ENCODE measurements around the gene NBAS.
"Not testable (repeated sequence)": the region's sequence is repeated elsewhere in the genome, so short reads cannot be mapped to it uniquely, and the experiment has no call there.

Gene NBAS

DNA sequence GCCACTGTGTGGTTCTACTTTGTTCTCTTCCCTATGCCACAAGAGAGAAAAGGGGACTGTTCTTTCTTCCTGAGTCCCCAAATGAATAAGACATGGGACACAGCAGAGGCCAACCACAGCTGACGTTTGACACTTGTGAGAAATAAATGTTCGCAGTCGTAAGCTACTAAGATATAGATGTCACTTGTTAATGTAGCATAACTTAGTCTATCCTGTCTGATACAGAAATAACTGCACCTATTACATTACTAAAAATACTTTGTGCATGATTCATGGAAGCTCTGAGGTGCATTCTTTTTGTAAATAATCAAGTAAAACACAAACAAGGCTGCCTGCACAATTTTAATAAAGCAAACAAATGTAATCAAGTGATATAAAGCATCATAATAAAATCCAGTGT is 148.8 kb downstream of the NBAS start:
- TF ChIP-seq, protein P1, sequence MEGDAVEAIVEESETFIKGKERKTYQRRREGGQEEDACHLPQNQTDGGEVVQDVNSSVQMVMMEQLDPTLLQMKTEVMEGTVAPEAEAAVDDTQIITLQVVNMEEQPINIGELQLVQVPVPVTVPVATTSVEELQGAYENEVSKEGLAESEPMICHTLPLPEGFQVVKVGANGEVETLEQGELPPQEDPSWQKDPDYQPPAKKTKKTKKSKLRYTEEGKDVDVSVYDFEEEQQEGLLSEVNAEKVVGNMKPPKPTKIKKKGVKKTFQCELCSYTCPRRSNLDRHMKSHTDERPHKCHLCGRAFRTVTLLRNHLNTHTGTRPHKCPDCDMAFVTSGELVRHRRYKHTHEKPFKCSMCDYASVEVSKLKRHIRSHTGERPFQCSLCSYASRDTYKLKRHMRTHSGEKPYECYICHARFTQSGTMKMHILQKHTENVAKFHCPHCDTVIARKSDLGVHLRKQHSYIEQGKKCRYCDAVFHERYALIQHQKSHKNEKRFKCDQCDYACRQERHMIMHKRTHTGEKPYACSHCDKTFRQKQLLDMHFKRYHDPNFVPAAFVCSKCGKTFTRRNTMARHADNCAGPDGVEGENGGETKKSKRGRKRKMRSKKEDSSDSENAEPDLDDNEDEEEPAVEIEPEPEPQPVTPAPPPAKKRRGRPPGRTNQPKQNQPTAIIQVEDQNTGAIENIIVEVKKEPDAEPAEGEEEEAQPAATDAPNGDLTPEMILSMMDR (IDR thresholded peaks at IDR 0.05; ENCODE audit: low read depth, low read length) = no peak
- in situ Hi-C loops (cut with HindIII; ENCODE audit: low sequenced_read_pairs) = no loop called here
- no peak for DNase-seq (ENCODE audit: low read depth, low spot score)
- H3K4me3 ChIP-seq (ENCODE audit: low read depth, low read length) = no peak overlapping the region

- H3K4me3 ChIP-seq (ENCODE audit: low read depth, low read length) = no peak overlapping the region
- in situ Hi-C loops (cut with HindIII; ENCODE audit: low sequenced_read_pairs) = no loop called here
- no peak for DNase-seq (ENCODE audit: low read depth, low spot score)
- TF ChIP-seq, protein P1 (IDR thresholded peaks at IDR 0.05; ENCODE audit: low read depth, low read length) = no peak
Observed at GRCh38 chr2:15410884-15411283, 150.2 kb downstream of the NBAS start.

- TF ChIP-seq, protein P1 (IDR thresholded peaks at IDR 0.05; ENCODE audit: low read depth, low read length) = no peak
- in situ Hi-C loops (cut with HindIII; ENCODE audit: low sequenced_read_pairs) = no loop called here
- no peak overlapping the region for H3K4me3 ChIP-seq (ENCODE audit: low read depth, low read length)
- DNase-seq (ENCODE audit: low read depth, low spot score) = no peak
Observed at GRCh38 chr2:15408759-15409158, 152.4 kb downstream of the NBAS start.

- no peak for DNase-seq (ENCODE audit: low read depth, low spot score)
- in situ Hi-C loops (cut with HindIII; ENCODE audit: low sequenced_read_pairs) = no loop called here
- TF ChIP-seq, protein P1 (IDR thresholded peaks at IDR 0.05; ENCODE audit: low read depth, low read length) = no peak
- no peak overlapping the region for H3K4me3 ChIP-seq (ENCODE audit: low read depth, low read length)
Observed at GRCh38 chr2:15407666-15408065, 153.5 kb downstream of the NBAS start.

DNA sequence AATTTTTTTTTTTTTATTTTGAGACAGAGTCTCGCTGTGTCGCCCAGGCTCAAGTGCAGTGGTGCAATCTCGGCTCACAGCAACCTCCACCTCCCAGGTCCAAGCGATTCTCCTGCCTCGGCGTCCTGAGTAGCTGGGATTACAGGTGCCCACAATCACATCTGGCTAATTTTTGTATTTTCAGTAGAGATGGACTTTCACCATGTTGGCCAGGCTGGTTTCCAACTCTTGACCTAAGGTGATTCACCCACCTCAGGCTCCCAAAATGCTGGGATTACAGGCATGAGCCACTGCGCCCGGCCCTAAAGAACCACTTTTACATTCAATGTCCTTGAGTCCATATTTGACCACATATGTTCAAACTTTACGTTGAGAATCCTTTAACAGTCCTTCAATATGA is 156.6 kb downstream of the NBAS start:
- H3K4me3 ChIP-seq (ENCODE audit: low read depth, low read length); in situ Hi-C loops (cut with HindIII; ENCODE audit: low sequenced_read_pairs); DNase-seq (ENCODE audit: low read depth, low spot score): not testable (repeated sequence)

DNA sequence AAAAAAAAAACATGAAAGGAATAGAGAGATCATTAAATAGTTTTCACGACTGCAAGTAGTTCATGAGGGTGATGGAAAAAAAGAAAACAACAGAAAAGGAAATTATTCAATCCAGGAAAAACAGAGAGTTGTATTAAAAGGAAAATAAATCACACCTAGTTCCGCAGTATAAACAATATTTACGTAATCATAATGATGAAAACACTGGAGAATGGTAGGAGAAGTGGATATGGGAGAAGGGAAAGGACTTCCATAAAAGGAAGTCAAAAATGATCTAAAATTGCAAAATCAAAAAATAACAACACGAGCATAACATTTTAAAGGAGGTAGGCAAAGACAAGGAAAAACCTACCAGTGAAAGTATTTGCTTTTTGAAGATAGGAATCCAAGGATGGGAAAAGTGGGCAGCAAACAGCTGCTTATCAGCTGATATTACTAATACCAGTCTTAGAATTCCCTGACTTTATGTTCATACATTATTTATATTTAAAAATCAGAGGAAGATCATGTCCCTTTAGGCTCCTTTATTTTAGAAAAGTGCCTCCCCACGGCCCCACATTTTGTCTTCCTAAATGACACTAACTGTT is 160.8 kb downstream of the NBAS start:
- in situ Hi-C loops (cut with HindIII; ENCODE audit: low sequenced_read_pairs) = no loop called here
- H3K4me3 ChIP-seq (ENCODE audit: low read depth, low read length) = no peak overlapping the region
- no peak for DNase-seq (ENCODE audit: low read depth, low spot score)
- TF ChIP-seq, protein P1 (IDR thresholded peaks at IDR 0.05; ENCODE audit: low read depth, low read length) = no peak

DNA sequence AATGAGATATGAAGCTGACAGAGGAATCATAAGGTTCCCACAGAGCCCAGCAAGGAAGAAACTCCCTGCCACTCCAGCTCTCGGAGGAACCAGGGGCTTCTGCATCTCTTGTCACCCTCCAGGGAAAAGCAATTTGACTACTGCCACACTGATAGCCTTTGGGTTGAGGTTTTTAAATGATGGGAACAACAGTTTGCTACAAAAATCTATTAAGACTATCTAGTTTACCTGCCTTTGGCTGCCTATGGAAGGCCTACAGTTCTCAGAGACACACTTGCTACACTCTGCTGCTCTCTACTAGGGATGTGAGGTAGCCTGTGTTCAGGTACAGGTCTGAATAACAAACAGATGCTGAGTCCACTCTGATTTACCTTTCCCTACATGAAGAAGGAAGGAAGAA is 161.9 kb downstream of the NBAS start:
- no peak overlapping the region for H3K4me3 ChIP-seq (ENCODE audit: low read depth, low read length)
- DNase-seq (ENCODE audit: low read depth, low spot score) = no peak
- in situ Hi-C loops (cut with HindIII; ENCODE audit: low sequenced_read_pairs) = no loop called here
- TF ChIP-seq, protein P1 (IDR thresholded peaks at IDR 0.05; ENCODE audit: low read depth, low read length) = no peak
